HepG2 (cell line): Measurements from ENCODE around the gene ADAMTS16. TPM values are rescaled to one million over a fixed set of nuclear protein-coding genes. Genes with fewer than 3 reads are reported as not detected.

Source experiments
- ATAC-seq: fragments of 200-7000 bp; cut with Tn5 transposase; 3 replicates; pipeline ENCODE4 v1.9.1; 2020; ENCODE audit warnings: mild to moderate bottlenecking, moderate library complexity
- BruUV-seq: library from RNA; stranded (reverse); fragments of 400-500 nt; replicated peaks from 2 replicates; lab custom pipeline; 2021; lab: Mats Ljungman, UMichigan
- CTCF ChIA-PET: fragments of 300-600 bp; formaldehyde crosslinking; extraction: SDS; loops from one replicate; lab custom pipeline; 2021; ENCODE audit warnings: low total read pairs, inconsistent platforms, low intra/inter-chr PET ratio; lab: Yijun Ruan, JAX
- POLR2A ChIA-PET: fragments of 350-600 bp; sonication (Branson Sonifier 250); formaldehyde crosslinking; loops from one replicate; lab custom pipeline; 2020; ENCODE audit warnings: antibody characterized with exemption, inconsistent platforms; lab: Yijun Ruan, JAX
- DNase-seq: peaks from one replicate; pipeline ENCODE4 v3.0.0-alpha.2; 2015; ENCODE audit warnings: low spot score
- FAIRE-seq: peaks from 3 replicates; lab custom pipeline; 2011; peaks lifted over from hg19 to GRCh38; lab: Jason Lieb, UNC
- H2AFZ ChIP-seq: one replicate; pipeline ENCODE4 v1.6.1; 2011; ENCODE audit warnings: low read length, inconsistent platforms
- H3K27ac ChIP-seq: fragments of 300-600 bp; 3 replicates; pipeline ENCODE4 v1.8.0; 2011; ENCODE audit warnings: mixed run types, mild to moderate bottlenecking, mixed read lengths, low read length, inconsistent platforms; ENCODE audit not compliant: insufficient read depth; ENCODE audit errors: extremely low read length
- H3K27me3 ChIP-seq, 2 experiments: fragments of 200-600 bp in 1 of 2; 2 replicates in 1 of 2; 3 replicates in 1 of 2; pipeline versions ENCODE4 v1.6.0 to v1.8.0; 2011; ENCODE audit warnings: low read length in 2 of 2, mild to moderate bottlenecking in 2 of 2, moderate library complexity in 2 of 2, inconsistent platforms in 1 of 2; ENCODE audit not compliant: insufficient read depth in 2 of 2, control insufficient read depth in 1 of 2
- H3K36me3 ChIP-seq, 2 experiments: fragments of 200-600 bp in 1 of 2; replicated peaks in 1 of 2; 2 replicates in 1 of 2; 3 replicates in 1 of 2; pipeline versions ENCODE4 v1.5.1 to v1.8.0; 2011; ENCODE audit warnings: low read length in 2 of 2, inconsistent platforms in 1 of 2; ENCODE audit not compliant: insufficient read depth in 2 of 2, control insufficient read depth in 1 of 2
- H3K4me1 ChIP-seq: 2 replicates; pipeline ENCODE4 v1.5.1; 2012; ENCODE audit warnings: low read length, inconsistent platforms; ENCODE audit not compliant: insufficient read depth
- H3K4me2 ChIP-seq: 2 replicates; pipeline ENCODE4 v1.6.0; 2011; ENCODE audit warnings: low read depth, low read length, inconsistent platforms
- H3K4me3 ChIP-seq, 3 experiments: fragments of 200-600 bp in 1 of 3; sonication (generic), shearing (Covaris generic) in 1 of 3; replicated peaks in 1 of 3; 2 replicates each; pipeline ENCODE4 v1.5.1; 2011 to 2016; ENCODE audit warnings: low read length in 3 of 3, inconsistent platforms in 2 of 3, low read depth in 2 of 3, mild to moderate bottlenecking in 2 of 3, control low read depth in 1 of 3, mixed read lengths in 1 of 3; ENCODE audit not compliant: insufficient read depth in 1 of 3
- H3K79me2 ChIP-seq: one replicate; pipeline ENCODE4 v1.6.1; 2011; ENCODE audit warnings: low read length, inconsistent platforms; ENCODE audit not compliant: insufficient read depth
- H3K9ac ChIP-seq: 2 replicates; pipeline ENCODE4 v1.6.0; 2011; ENCODE audit warnings: mild to moderate bottlenecking, low read depth, low read length, inconsistent platforms; ENCODE audit not compliant: insufficient read depth
- H3K9me3 ChIP-seq: 2 replicates; pipeline ENCODE4 v1.5.1; 2012; ENCODE audit warnings: mild to moderate bottlenecking, low read length
- H4K20me1 ChIP-seq: 2 replicates; pipeline ENCODE4 v1.6.0; 2011; ENCODE audit warnings: inconsistent platforms, mild to moderate bottlenecking, low read length, moderate library complexity; ENCODE audit not compliant: insufficient read depth
- CHD4 ChIP-seq: fragments of 200-600 bp; sonication (generic); IDR thresholded peaks from 2 replicates; pipeline ENCODE4 v1.7.0; 2017; ENCODE audit warnings: mild to moderate bottlenecking, low read length, borderline replicate concordance
- E2F2 ChIP-seq: sonication (generic); formaldehyde crosslinking; IDR thresholded peaks from 2 replicates; pipeline ENCODE4 v1.4.0; 2020; ENCODE audit warnings: missing genetic modification reagents, borderline replicate concordance
- EED ChIP-seq: sonication (generic); formaldehyde crosslinking; IDR thresholded peaks from 2 replicates; pipeline ENCODE4 v1.5.0; 2020; ENCODE audit warnings: mild to moderate bottlenecking, missing genetic modification reagents
- NONO ChIP-seq, 2 experiments: fragments of 450-650 bp in 1 of 2; sonication (generic) in 1 of 2; formaldehyde crosslinking in 1 of 2; IDR thresholded peaks in 1 of 2; conservative IDR thresholded peaks in 1 of 2; 2 replicates each; pipeline versions ENCODE4 v1.6.1 to v1.8.0; 2017 to 2022; ENCODE audit warnings: mild to moderate bottlenecking in 1 of 2, missing genetic modification reagents in 1 of 2, moderate library complexity in 1 of 2
- PHF21A ChIP-seq: sonication (generic); formaldehyde crosslinking; IDR thresholded peaks from 2 replicates; pipeline ENCODE4 v1.5.0; 2020; ENCODE audit warnings: mild to moderate bottlenecking, missing genetic modification reagents
- TCF12 ChIP-seq, 2 experiments: fragments of 450-650 bp in 1 of 2; sonication (generic) in 1 of 2; formaldehyde crosslinking in 1 of 2; IDR thresholded peaks; 2 replicates each; pipeline versions ENCODE4 v1.6.1 to v1.8.0; 2017 to 2022; ENCODE audit warnings: antibody characterized with exemption in 1 of 2, mild to moderate bottlenecking in 1 of 2, missing genetic modification reagents in 1 of 2, moderate library complexity in 1 of 2
- TEAD2 ChIP-seq: sonication (generic); formaldehyde crosslinking; IDR thresholded peaks from 2 replicates; pipeline ENCODE4 v1.9.0; 2021; ENCODE audit warnings: missing genetic modification reagents
- ZBTB7A ChIP-seq: sonication (generic); formaldehyde crosslinking; IDR thresholded peaks from 2 replicates; pipeline ENCODE4 v1.8.0; 2022; ENCODE audit warnings: mild to moderate bottlenecking, missing genetic modification reagents
- ZNF407 ChIP-seq: sonication (generic); formaldehyde crosslinking; IDR thresholded peaks from one replicate; pipeline ENCODE4 v1.5.1; 2020; ENCODE audit warnings: mild to moderate bottlenecking, missing genetic modification reagents; ENCODE audit errors: not compliant biosample characterization
- ZNF576 ChIP-seq: sonication (generic); formaldehyde crosslinking; IDR thresholded peaks from 2 replicates; pipeline ENCODE4 v1.4.0; 2020; ENCODE audit warnings: mild to moderate bottlenecking, missing genetic modification reagents
- ZNF75D ChIP-seq: sonication (generic); formaldehyde crosslinking; IDR thresholded peaks from 2 replicates; pipeline ENCODE4 v1.8.1; 2023; ENCODE audit warnings: missing genetic modification reagents, mild to moderate bottlenecking, borderline replicate concordance
- ZNF782 ChIP-seq: sonication (generic); formaldehyde crosslinking; IDR thresholded peaks from 2 replicates; pipeline ENCODE4 v1.4.0; 2020; ENCODE audit warnings: missing genetic modification reagents, mild to moderate bottlenecking, borderline replicate concordance
- WGBS: methylation state at CpG from one replicate; pipeline ENCODE4 v1.1.6; 2017; ENCODE audit warnings: low lambda C conversion rate; 5-methylcytosine and 5-hydroxymethylcytosine counted together
- in situ Hi-C: cut with HindIII; loops from 2 replicates; pipeline ENCODE4 v1.10.0; 2017; ENCODE audit warnings: low pct_unique_long_range_greater_than_20kb; ENCODE audit not compliant: extremely low pct_ligation_motif_present
- intact Hi-C: fragments of 100-400 bp; cut with micrococcal nuclease; formaldehyde crosslinking; loops from one replicate; pipeline ENCODE4 v1.10.0; 2022; ENCODE audit not compliant: unreplicated experiment
- polyA plus RNA-seq, 8 experiments: library from polyadenylated mRNA; depleted of rRNA in 3 of 8; stranded (reverse) in 7 of 8; unstranded in 1 of 8; fragments of >200 nt; fragmentation: Illumina TruSeq in 4 of 8; extraction: Trizol in 4 of 8; gene quantifications; 2 replicates each; pipeline versions ENCODE4 v1.2.1 to v1.2.3, GENCODE V29; 2011 to 2016; ENCODE audit warnings: low read depth in 4 of 8, missing spikeins in 1 of 8, mixed read lengths in 1 of 8; ENCODE audit not compliant: insufficient read depth in 1 of 8
- total RNA-seq, 5 experiments: library from RNA; depleted of rRNA; stranded (reverse); fragments of >200 nt; fragmentation: Illumina TruSeq; extraction: Trizol; gene quantifications; 2 replicates each; pipeline ENCODE4 v1.2.3, GENCODE V29; 2016; ENCODE audit warnings: low read depth in 1 of 5

ADAMTS16 gene
- total and polyA plus RNA-seq, 2 of the 13 experiments (the other 11 are each of a cell fraction or from before 2014, with no cell fraction given): 0.02 to 0.03 TPM

GRCh38 chr5:5182508-5183188, 42.5 kb downstream of the ADAMTS16 start (continued):
- TF ChIP-seq ZNF407 (CRISPR knock-in tag): no peak
- no peak for TF ChIP-seq ZBTB7A (CRISPR knock-in tag)
- TF ChIP-seq, all 625 proteins: peak for 0

GRCh38 chr5:5183189-5183699, 43.1 kb downstream of the ADAMTS16 start:
- Histone ChIP-seq H3K36me3 (no peaks in the 10 kb centered on the region), H3K9me3 (no peaks in the 10 kb centered on the region), H3K4me2 (no peak overlapping the region), H3K4me3 (no peak overlapping the region), H3K79me2 (no peaks in the 10 kb centered on the region), H2AFZ (no peak overlapping the region), H4K20me1 (no peaks in the 10 kb centered on the region), H3K4me1 (peaks cover 5% of the 10 kb centered on the region), H3K9ac (no peak overlapping the region), H3K27me3 (no peaks in the 10 kb centered on the region; a peak in 1 of 5 replicates), H3K27ac (no peak overlapping the region)
- intact Hi-C loops: no loop called here
- 75% methylated on average over 4 of the region's 16 CpGs for WGBS
- TF ChIP-seq PHF21A (no peak), TCF12 (IDR thresholded peaks at IDR 0.05) (no peak), TCF12 (CRISPR knock-in tag; IDR thresholded peaks at IDR 0.05) (no peak), E2F2 (CRISPR knock-in tag) (no peak), NONO (IDR thresholded peaks at IDR 0.05) (no peak), NONO (CRISPR knock-in tag; conservative IDR thresholded peaks at IDR 0.05) (no peak), TEAD2 (no peak), ZNF576 (CRISPR knock-in tag) (no peak), ZNF782 (CRISPR knock-in tag) (no peak), CHD4 (no peak), EED (CRISPR knock-in tag) (no peak), ZNF75D (no peak)
- ATAC-seq: no peak
- no peak for FAIRE-seq
- CTCF ChIA-PET: no interaction called here
- BruUV-seq: no TSS peak
- in situ Hi-C loops: no loop called here
- POLR2A ChIA-PET: no interaction called here
- no peak for DNase-seq
